Activated CD8-positive, alpha-beta T cell treated with anti-CD3 and anti-CD28 coated beads, Interleukin-2, amount 10 ng/mL, durations not matched to agents 7 days and 5 days (primary cell): ENCODE results near the gene TRIP12. TPM values are rescaled to one million over a fixed set of nuclear protein-coding genes. Genes with fewer than 3 reads are reported as not detected.
A peak's percentile ranks its signal among the peaks of the same experiment; 100 is the strongest.
"Not testable (repeated sequence)": the region's sequence is repeated elsewhere in the genome, so short reads cannot be mapped to it uniquely, and the experiment has no call there.

Experiments used
- ATAC-seq: fragments of 150-1000 bp; cut with Tn5 transposase; one replicate; pipeline ENCODE4 v1.10.0; 2021; ENCODE audit warnings: moderate library complexity
- CTCF ChIA-PET: fragments of 350-600 bp; sonication (Branson Sonifier 250); formaldehyde crosslinking; loops from one replicate; lab custom pipeline; 2021; ENCODE audit warnings: antibody characterized with exemption; lab: Charles Lee
- POLR2A ChIA-PET: fragments of 350-600 bp; sonication (Branson Sonifier 250); formaldehyde crosslinking; loops from one replicate; lab custom pipeline; 2021; ENCODE audit warnings: antibody characterized with exemption; lab: Charles Lee
- DNase-seq: peaks from one replicate; pipeline ENCODE4 v3.0.0-alpha.2; 2020
- H3K27ac Mint-ChIP-seq: one replicate; pipeline ENCODE4 v1.8.0; 2021; ENCODE audit warnings: mild to moderate bottlenecking, mixed read lengths
- H3K27me3 Mint-ChIP-seq: one replicate; pipeline ENCODE4 v1.8.0; 2021; ENCODE audit warnings: low read depth, mixed read lengths
- H3K36me3 Mint-ChIP-seq: one replicate; pipeline ENCODE4 v1.8.0; 2021; ENCODE audit warnings: low read depth, mixed read lengths
- H3K4me1 Mint-ChIP-seq: one replicate; pipeline ENCODE4 v1.8.0; 2021; ENCODE audit warnings: low read depth, mixed read lengths
- H3K4me3 Mint-ChIP-seq: one replicate; pipeline ENCODE4 v1.8.0; 2021; ENCODE audit warnings: mild to moderate bottlenecking, mixed read lengths
- H3K9me3 Mint-ChIP-seq: one replicate; pipeline ENCODE4 v1.8.0; 2022; ENCODE audit warnings: mixed read lengths; ENCODE audit not compliant: insufficient read depth
- total RNA-seq, 2 experiments: library from RNA; stranded (reverse); gene quantifications; one replicate each; pipeline ENCODE4 v1.2.3, GENCODE V29; 2021

TRIP12 gene
- total RNA-seq: 100 to 1,000 TPM; 221 to 229 TPM

GRCh38 chr2:229921892-229922448 lies at the start of gene TRIP12:
TSS of gene TRIP12 (minus strand) at chr2:229922009. CDS start at chr2:229880079, 41,930 bp downstream.
- Mint-ChIP-seq H3K27me3 (no peaks in the 10 kb centered on the region), H3K36me3 (peaks cover 38% of the 10 kb centered on the region), H3K4me1 (peaks cover 54% of the 10 kb centered on the region), H3K27ac (peak within 1 kb of the TSS; percentile 99), H3K9me3 (no peaks in the 10 kb centered on the region), H3K4me3 (peak within 1 kb of the TSS; percentile 99)
- ChIA-PET POLR2A (interaction anchor here (0.6 to 1.5 kb wide), 8 partner anchors 65 to 681 kb away, joined by 3 to 5 read pairs (median 4); no protein-coding TSS in a partner anchor), CTCF (interaction anchor here (0.6 to 1.9 kb wide), 4 partner anchors 11 to 142 kb away, joined by 3 to 10 read pairs (median 4); no protein-coding TSS in a partner anchor)
- ATAC-seq: peak; percentile 82
- peak; percentile 90 for DNase-seq

- Mint-ChIP-seq H3K27ac (no peak overlapping the region), H3K36me3 (no peaks in the 10 kb centered on the region), H3K9me3 (no peaks in the 10 kb centered on the region), H3K4me1 (no peaks in the 10 kb centered on the region), H3K27me3 (no peaks in the 10 kb centered on the region), H3K4me3 (no peak overlapping the region)
- DNase-seq (no peak), ATAC-seq (no peak)
- ChIA-PET POLR2A (interaction anchor here (0.7 kb wide), 1 partner anchor 397 kb away, joined by 7 read pairs; no protein-coding TSS in a partner anchor), CTCF (no interaction called here)
Observed at GRCh38 chr2:229971298-229971790, 49.5 kb upstream of the TRIP12 start.

- Mint-ChIP-seq H3K27ac (no peak overlapping the region), H3K27me3 (no peaks in the 10 kb centered on the region), H3K4me1 (no peaks in the 10 kb centered on the region), H3K36me3 (no peaks in the 10 kb centered on the region), H3K9me3 (no peaks in the 10 kb centered on the region), H3K4me3 (no peak overlapping the region)
- no peak for ATAC-seq
- CTCF ChIA-PET: no interaction called here
- POLR2A ChIA-PET: interaction anchor here (0.6 kb wide), 1 partner anchor 1896 kb away, joined by 3 read pairs; no protein-coding TSS in a partner anchor
- no peak for DNase-seq
Observed at GRCh38 chr2:229970406-229970805, 48.6 kb upstream of the TRIP12 start.

GRCh38 chr2:229969921-229970320 lies 48.1 kb upstream of the TRIP12 start:
- H3K4me3 Mint-ChIP-seq: no peak overlapping the region
- no peaks in the 10 kb centered on the region for H3K27me3 Mint-ChIP-seq
- H3K4me1 Mint-ChIP-seq: no peaks in the 10 kb centered on the region
- no peak overlapping the region for H3K27ac Mint-ChIP-seq
- ChIA-PET POLR2A (no interaction called here), CTCF (no interaction called here)
- no peaks in the 10 kb centered on the region for H3K36me3 Mint-ChIP-seq
- DNase-seq (no peak), ATAC-seq (no peak)
- H3K9me3 Mint-ChIP-seq: no peaks in the 10 kb centered on the region

GRCh38 chr2:229963596-229963995 lies 41.8 kb upstream of the TRIP12 start:
- ATAC-seq, H3K4me1 Mint-ChIP-seq, CTCF ChIA-PET, H3K36me3 Mint-ChIP-seq, H3K4me3 Mint-ChIP-seq, DNase-seq, H3K27me3 Mint-ChIP-seq, POLR2A ChIA-PET, H3K9me3 Mint-ChIP-seq, H3K27ac Mint-ChIP-seq: not testable (repeated sequence)

GRCh38 chr2:229956491-229956890 lies 34.7 kb upstream of the TRIP12 start:
- no peak overlapping the region for H3K27ac Mint-ChIP-seq
- ATAC-seq (no peak), DNase-seq (no peak)
- CTCF ChIA-PET: no interaction called here
- H3K27me3 Mint-ChIP-seq: no peaks in the 10 kb centered on the region
- no peaks in the 10 kb centered on the region for H3K4me1 Mint-ChIP-seq
- POLR2A ChIA-PET: no interaction called here
- no peaks in the 10 kb centered on the region for H3K9me3 Mint-ChIP-seq
- H3K4me3 Mint-ChIP-seq: no peak overlapping the region
- no peaks in the 10 kb centered on the region for H3K36me3 Mint-ChIP-seq

GRCh38 chr2:229955663-229956062 lies 33.9 kb upstream of the TRIP12 start:
- no peak for DNase-seq
- no peaks in the 10 kb centered on the region for H3K9me3 Mint-ChIP-seq
- ATAC-seq: no peak
- no peaks in the 10 kb centered on the region for H3K27me3 Mint-ChIP-seq
- CTCF ChIA-PET: no interaction called here
- POLR2A ChIA-PET: no interaction called here
- no peak overlapping the region for H3K4me3 Mint-ChIP-seq
- no peaks in the 10 kb centered on the region for H3K4me1 Mint-ChIP-seq
- H3K27ac Mint-ChIP-seq: no peak overlapping the region
- H3K36me3 Mint-ChIP-seq: no peaks in the 10 kb centered on the region

GRCh38 chr2:229952256-229952835 lies 30.5 kb upstream of the TRIP12 start:
- no peaks in the 10 kb centered on the region for H3K36me3 Mint-ChIP-seq
- H3K4me3 Mint-ChIP-seq: no peak overlapping the region
- no peaks in the 10 kb centered on the region for H3K9me3 Mint-ChIP-seq
- peaks cover 3% of the 10 kb centered on the region for H3K4me1 Mint-ChIP-seq
- H3K27ac Mint-ChIP-seq: no peak overlapping the region
- ChIA-PET CTCF (no interaction called here), POLR2A (no interaction called here)
- H3K27me3 Mint-ChIP-seq: no peaks in the 10 kb centered on the region
- ATAC-seq: no peak
- no peak for DNase-seq

GRCh38 chr2:229947544-229947943 lies 25.7 kb upstream of the TRIP12 start:
- Mint-ChIP-seq H3K9me3 (no peaks in the 10 kb centered on the region), H3K36me3 (no peaks in the 10 kb centered on the region), H3K27ac (no peak overlapping the region), H3K4me3 (no peak overlapping the region), H3K4me1 (peaks cover 6% of the 10 kb centered on the region), H3K27me3 (no peaks in the 10 kb centered on the region)
- ATAC-seq: no peak
- POLR2A ChIA-PET: no interaction called here
- DNase-seq: no peak
- CTCF ChIA-PET: no interaction called here

GRCh38 chr2:229945975-229946374 lies 24.2 kb upstream of the TRIP12 start:
- H3K4me3 Mint-ChIP-seq: no peak overlapping the region
- DNase-seq (no peak), ATAC-seq (no peak)
- H3K27me3 Mint-ChIP-seq: no peaks in the 10 kb centered on the region
- H3K4me1 Mint-ChIP-seq: peaks cover 6% of the 10 kb centered on the region
- POLR2A ChIA-PET: no interaction called here
- H3K36me3 Mint-ChIP-seq: no peaks in the 10 kb centered on the region
- no peaks in the 10 kb centered on the region for H3K9me3 Mint-ChIP-seq
- CTCF ChIA-PET: no interaction called here
- H3K27ac Mint-ChIP-seq: no peak overlapping the region

GRCh38 chr2:229943770-229944449 lies 22.1 kb upstream of the TRIP12 start:
- Mint-ChIP-seq H3K4me1 (peaks cover 6% of the 10 kb centered on the region), H3K9me3 (no peaks in the 10 kb centered on the region), H3K4me3 (no peak overlapping the region), H3K36me3 (no peaks in the 10 kb centered on the region), H3K27ac (no peak overlapping the region), H3K27me3 (no peaks in the 10 kb centered on the region)
- no peak for ATAC-seq
- CTCF ChIA-PET: no interaction called here
- POLR2A ChIA-PET: no interaction called here
- no peak for DNase-seq

GRCh38 chr2:229943171-229943570 lies 21.4 kb upstream of the TRIP12 start:
- ChIA-PET CTCF (no interaction called here), POLR2A (no interaction called here)
- ATAC-seq: no peak
- Mint-ChIP-seq H3K27me3 (no peaks in the 10 kb centered on the region), H3K4me1 (peaks cover 6% of the 10 kb centered on the region), H3K4me3 (no peak overlapping the region), H3K36me3 (no peaks in the 10 kb centered on the region), H3K9me3 (no peaks in the 10 kb centered on the region), H3K27ac (no peak overlapping the region)
- no peak for DNase-seq
